Activated naive CD4-positive, alpha-beta T cell treated with anti-CD3 and anti-CD28 coated beads, Interleukin-2, amount 50 U/mL, for 24 hours (primary cell): ENCODE measurements around the gene SSU72.

Experiments used
- H3K27ac Mint-ChIP-seq: one replicate; pipeline ENCODE4 v1.8.0; 2021; ENCODE audit warnings: mild to moderate bottlenecking, mixed read lengths
- H3K27me3 Mint-ChIP-seq: one replicate; pipeline ENCODE4 v1.8.0; 2021; ENCODE audit warnings: mixed read lengths
- H3K36me3 Mint-ChIP-seq: one replicate; pipeline ENCODE4 v1.8.0; 2021; ENCODE audit warnings: mixed read lengths
- H3K4me1 Mint-ChIP-seq: one replicate; pipeline ENCODE4 v1.8.0; 2021; ENCODE audit warnings: mixed read lengths
- H3K4me3 Mint-ChIP-seq: one replicate; pipeline ENCODE4 v1.8.0; 2021; ENCODE audit warnings: mild to moderate bottlenecking, mixed read lengths
- H3K9me3 Mint-ChIP-seq: one replicate; pipeline ENCODE4 v1.8.0; 2021; ENCODE audit warnings: mixed read lengths

Gene SSU72

DNA sequence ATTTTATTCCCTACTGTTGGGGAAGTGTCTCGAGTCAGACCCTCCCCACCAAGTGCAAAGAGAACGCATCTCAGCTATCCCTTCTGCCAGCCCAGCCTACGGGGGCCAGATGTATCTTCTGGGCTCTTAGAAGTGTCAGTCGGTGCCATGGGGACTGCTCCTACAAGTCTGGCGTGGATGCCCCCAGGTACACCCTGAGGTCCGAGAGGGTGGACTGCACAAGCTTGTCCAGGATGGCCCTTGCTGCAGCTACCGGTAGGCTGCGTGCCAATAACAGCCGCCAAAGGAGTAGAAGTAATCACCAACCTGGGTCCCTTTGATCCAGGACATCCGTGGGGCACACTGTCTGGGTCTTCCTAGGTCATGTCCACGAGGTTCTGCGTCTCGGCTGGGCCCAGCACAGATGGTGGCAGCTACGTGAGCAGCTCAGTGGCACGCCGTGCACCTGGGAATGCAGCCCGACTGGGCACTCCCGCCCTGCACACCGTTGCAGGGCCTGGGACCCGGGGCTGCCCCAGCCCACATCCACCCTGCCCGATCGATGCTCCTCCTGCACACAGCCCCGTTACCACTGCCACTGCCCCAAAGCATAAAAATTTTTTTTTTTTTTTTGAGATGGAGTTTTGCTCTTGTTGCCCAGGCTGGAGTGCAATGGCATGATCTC lies 8.8 kb upstream of the SSU72 start:
- H3K27ac Mint-ChIP-seq, result no peak overlapping the region
- no peaks in the 10 kb centered on the region for H3K4me1 Mint-ChIP-seq
- no peak overlapping the region for H3K4me3 Mint-ChIP-seq
- H3K9me3 Mint-ChIP-seq, result no peaks in the 10 kb centered on the region
- H3K36me3 Mint-ChIP-seq, result no peaks in the 10 kb centered on the region
- peaks cover 1% of the 10 kb centered on the region for H3K27me3 Mint-ChIP-seq

DNA sequence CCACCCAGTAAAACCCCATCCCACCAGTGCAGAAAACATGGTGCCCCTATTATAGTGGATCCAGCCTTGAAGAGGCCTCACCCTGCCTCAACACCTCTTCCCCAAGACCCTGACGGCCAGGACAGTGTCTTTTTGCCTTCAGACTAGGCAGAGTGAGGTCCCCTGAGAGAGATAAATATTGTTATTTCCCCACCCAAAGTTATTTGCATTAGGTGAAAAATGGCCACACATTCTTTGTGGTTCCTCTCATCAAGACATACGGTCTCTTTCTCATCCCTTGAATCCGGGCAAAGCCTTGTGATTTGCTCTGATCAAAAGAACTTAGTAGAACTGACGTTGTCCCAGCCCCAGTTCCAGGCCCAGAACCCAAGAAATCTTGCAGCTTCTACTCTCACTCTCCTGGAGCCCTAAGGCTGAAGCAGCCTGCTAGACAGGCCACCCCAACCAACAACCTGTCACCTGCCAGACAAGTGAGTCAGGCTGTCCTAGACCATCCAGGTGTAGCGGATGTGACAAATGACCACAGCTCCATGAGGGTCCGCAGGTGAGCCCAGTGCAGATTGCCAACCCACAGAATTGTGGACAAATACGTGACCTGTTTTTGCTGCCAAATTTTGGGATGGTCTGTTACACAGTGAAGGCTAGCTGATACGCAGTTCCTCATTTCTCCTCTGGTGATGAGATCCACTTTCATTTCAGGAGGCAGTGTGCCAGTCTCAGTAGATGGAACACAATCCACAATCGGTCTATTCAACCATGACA lies 8.1 kb upstream of the SSU72 start:
- Mint-ChIP-seq H3K27ac (no peak overlapping the region), H3K4me3 (no peak overlapping the region), H3K4me1 (no peaks in the 10 kb centered on the region), H3K27me3 (peaks cover 1% of the 10 kb centered on the region), H3K36me3 (no peaks in the 10 kb centered on the region), H3K9me3 (no peaks in the 10 kb centered on the region)

DNA sequence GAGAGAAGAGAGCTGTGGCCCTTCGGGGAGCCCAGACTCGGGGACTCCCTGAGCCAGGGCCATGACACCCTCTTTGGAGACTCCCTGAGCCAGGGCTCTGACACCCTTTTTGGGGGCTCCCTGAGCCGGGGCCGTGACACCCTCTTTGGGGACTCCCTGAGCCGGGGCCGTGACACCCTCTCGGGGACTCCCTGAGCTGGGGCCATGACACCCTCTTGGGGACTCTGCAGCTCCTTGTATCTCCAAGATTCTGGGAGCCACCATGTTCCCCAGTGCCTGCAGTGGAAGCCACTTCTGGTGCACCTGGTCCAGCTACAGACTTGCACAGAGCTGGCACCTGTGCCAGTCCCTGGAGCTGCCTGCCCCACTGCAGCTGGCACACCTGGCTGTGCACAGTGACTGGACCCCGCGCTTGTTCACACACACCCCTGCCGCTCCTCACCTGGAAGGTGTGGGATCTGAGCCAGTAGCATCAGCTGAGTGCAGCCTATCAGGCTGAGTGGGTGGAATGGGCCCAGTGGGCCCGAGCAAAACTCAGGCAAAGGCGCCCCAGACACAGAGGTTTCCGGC lies 3.8 kb upstream of the SSU72 start:
- H3K4me3 Mint-ChIP-seq, result no peak overlapping the region
- no peak overlapping the region for H3K27ac Mint-ChIP-seq
- H3K9me3 Mint-ChIP-seq, result no peaks in the 10 kb centered on the region
- H3K27me3 Mint-ChIP-seq, result peaks cover 1% of the 10 kb centered on the region
- H3K4me1 Mint-ChIP-seq, result peaks cover 13% of the 10 kb centered on the region
- H3K36me3 Mint-ChIP-seq, result peaks cover 2% of the 10 kb centered on the region

DNA sequence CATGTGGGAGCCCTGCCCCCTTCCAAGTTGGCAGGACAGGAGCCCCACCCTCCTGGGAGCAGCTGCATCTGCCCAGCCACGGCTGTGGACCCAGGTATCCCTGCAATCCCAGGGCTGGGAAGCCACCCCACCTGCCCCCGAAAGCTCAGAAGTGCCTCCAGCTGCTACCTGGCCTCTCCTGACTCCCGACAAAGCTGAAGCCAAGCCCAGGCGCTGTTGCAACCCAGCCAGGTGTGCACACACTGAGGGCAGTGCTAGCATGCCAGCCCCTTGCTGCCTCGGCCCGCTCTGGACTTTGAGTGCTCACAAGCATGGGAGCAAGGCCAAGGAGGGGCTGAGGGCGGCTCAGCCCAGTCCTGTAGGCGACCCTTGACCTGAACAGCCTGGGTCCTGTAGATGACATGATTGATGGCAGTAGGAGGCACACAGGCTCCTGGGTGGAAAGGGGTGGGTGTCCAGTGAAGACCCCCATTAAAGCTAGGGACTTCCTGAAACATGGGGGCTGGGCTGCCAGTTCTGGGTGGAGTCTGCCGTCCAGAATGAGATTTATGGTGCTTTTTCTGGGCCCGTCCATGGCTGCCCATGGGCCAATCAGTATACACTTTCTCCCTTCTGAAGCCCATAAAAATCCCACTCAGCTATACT lies 2.8 kb upstream of the SSU72 start:
- Mint-ChIP-seq H3K27ac (no peak overlapping the region), H3K27me3 (peaks cover 1% of the 10 kb centered on the region), H3K4me3 (no peak overlapping the region), H3K4me1 (peaks cover 15% of the 10 kb centered on the region), H3K36me3 (peaks cover 2% of the 10 kb centered on the region), H3K9me3 (no peaks in the 10 kb centered on the region)

DNA sequence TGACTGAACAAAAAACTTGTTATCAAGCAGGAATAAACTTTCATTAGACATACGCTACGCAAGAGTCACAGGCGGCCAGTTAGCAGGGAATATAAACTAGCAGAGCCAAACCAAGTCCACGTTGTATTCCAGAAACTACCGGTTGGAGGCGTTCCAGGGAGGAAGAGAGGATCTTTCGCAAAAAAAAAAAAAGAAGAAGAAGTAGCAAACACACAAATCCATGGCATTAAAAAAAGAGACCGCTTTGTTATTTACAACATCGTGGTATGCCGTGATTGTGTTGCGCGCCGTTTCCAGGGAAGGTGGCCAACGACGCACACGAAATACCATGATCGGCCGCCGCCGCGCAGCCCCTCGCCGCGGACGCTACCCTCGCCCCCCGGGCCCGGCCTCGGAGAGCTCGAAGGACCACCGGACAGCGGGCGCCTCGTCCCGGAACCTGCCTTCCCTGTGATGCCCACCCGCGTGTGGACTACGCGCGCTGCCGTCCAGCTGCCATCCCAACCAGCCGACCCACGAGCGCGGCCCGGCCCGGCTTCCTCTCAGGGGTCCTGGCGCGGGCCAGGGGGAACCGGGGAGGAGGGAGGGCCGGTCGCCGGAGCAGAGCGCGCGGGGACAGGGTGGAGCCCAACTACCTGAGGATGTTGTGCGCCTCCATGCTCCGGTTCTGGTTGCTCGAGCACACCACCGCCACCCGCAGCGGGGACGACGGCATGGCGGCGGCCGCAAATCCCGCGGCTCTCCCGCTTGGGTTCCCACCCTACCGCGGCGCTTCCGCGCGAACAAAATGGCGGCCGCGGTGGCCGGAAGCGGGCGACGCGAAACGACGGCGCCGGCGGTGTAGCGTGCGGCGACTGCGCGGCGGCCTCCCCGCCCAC lies 581 bp downstream of the SSU72 start:
- peaks cover 5% of the 10 kb centered on the region for H3K36me3 Mint-ChIP-seq
- peak overlapping the region; percentile 99 for H3K4me3 Mint-ChIP-seq
- H3K9me3 Mint-ChIP-seq, result no peaks in the 10 kb centered on the region
- no peaks in the 10 kb centered on the region for H3K27me3 Mint-ChIP-seq
- peak overlapping the region; percentile 100 for H3K27ac Mint-ChIP-seq
- peaks cover 36% of the 10 kb centered on the region for H3K4me1 Mint-ChIP-seq

DNA sequence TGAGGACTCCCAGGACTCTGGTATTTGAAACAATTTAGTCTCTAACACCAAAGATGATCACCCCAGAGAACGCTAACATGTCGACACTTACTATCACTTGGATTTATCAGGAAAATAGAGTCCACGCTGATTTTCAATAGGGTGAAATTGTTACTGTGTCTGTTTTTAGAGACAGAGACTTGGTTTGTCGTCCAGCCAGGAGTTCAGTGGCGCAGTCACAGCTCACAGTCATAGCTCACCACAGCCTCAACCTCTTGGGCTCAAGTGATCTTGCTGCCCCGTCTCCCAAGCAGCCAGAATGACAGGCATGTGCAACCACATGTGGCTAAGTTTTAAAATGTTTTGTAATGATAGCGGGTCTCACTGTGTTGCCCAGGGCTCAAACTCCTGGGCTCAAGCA lies 5.3 kb downstream of the SSU72 start:
- H3K4me3 Mint-ChIP-seq, result no peak overlapping the region
- H3K27me3 Mint-ChIP-seq, result no peaks in the 10 kb centered on the region
- peaks cover 9% of the 10 kb centered on the region for H3K36me3 Mint-ChIP-seq
- H3K4me1 Mint-ChIP-seq, result peaks cover 44% of the 10 kb centered on the region
- no peak overlapping the region for H3K27ac Mint-ChIP-seq
- H3K9me3 Mint-ChIP-seq, result no peaks in the 10 kb centered on the region

DNA sequence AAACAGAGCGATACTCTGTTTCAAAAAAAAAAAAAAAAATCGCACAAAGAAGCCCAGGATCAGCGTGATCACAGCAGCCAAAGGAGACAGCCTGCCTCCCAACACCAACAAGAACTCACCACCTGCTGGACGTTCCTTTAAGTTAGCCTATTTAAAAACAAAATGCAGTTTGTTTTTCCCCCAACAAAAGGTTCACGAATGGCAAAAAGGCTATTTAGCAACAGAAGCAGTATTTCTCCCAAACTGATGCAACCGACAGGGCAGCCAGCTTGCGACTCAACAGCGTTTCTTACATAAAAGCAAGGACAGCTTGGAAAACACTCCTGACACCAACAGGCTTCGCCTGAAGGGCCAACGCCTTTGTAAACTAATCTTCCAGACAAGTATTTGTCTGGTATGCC lies 6.8 kb downstream of the SSU72 start:
- no peaks in the 10 kb centered on the region for H3K27me3 Mint-ChIP-seq
- H3K4me3 Mint-ChIP-seq, result no peak overlapping the region
- H3K4me1 Mint-ChIP-seq, result peaks cover 43% of the 10 kb centered on the region
- H3K9me3 Mint-ChIP-seq, result no peaks in the 10 kb centered on the region
- H3K27ac Mint-ChIP-seq, result no peak overlapping the region
- peaks cover 12% of the 10 kb centered on the region for H3K36me3 Mint-ChIP-seq

DNA sequence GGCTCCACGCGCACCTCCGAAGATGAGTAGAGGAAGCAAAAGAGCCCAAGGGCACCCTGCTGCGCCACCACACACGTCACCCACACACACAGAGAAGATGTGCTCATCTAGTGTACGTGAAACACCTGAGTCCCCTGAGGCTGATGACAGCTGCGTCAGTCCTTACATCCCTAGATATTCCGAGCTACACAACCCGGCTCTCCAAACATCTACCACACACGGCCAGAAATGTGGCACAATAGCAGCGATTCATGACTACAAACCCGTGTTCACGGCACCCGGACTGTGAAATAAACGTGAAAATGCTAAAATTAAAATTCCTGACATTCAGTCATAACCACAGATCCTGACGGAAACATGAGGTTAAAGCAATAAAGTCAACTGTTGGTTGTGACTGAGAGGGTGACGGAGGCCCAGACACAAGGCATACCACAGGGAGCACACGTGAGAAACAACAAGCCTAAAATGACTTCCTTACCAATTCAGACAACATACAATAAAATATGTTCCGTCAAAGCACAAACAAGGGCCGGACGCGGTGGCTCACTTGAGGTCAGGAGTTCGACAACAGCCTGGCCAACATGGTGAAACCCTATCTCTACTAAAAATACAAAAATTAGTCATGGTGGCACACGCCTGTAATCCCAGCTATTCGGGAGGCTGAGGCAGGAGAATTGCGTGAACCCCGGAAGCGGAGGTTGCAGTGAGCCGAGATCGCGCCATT lies 7.3 kb downstream of the SSU72 start:
- H3K9me3 Mint-ChIP-seq, result no peaks in the 10 kb centered on the region
- peak overlapping the region; percentile 49 for H3K4me3 Mint-ChIP-seq
- peaks cover 12% of the 10 kb centered on the region for H3K36me3 Mint-ChIP-seq
- peaks cover 43% of the 10 kb centered on the region for H3K4me1 Mint-ChIP-seq
- peak overlapping the region; percentile 17 for H3K27ac Mint-ChIP-seq
- H3K27me3 Mint-ChIP-seq, result no peaks in the 10 kb centered on the region

DNA sequence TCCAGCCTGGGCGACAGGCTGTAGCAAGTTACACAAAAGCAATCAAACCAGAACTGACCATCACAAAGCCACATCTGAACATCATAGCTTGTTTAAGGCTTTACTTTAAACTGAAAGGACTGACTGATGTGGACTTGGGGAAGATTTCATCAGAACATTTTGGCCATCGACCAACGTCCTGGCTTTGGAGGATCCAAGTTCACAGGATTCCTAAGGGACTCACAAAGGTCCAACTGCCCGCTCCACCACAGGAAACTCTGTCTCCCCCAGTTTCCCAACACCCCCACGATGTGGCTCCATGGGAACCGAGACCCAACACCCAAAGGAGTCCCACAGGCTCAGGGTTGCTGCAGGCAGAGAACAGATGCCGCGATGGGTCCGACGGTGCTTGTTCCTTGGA lies 9.3 kb downstream of the SSU72 start:
- peaks cover 35% of the 10 kb centered on the region for H3K4me1 Mint-ChIP-seq
- no peaks in the 10 kb centered on the region for H3K9me3 Mint-ChIP-seq
- no peak overlapping the region for H3K27ac Mint-ChIP-seq
- no peaks in the 10 kb centered on the region for H3K27me3 Mint-ChIP-seq
- H3K4me3 Mint-ChIP-seq, result no peak overlapping the region
- H3K36me3 Mint-ChIP-seq, result peaks cover 9% of the 10 kb centered on the region

DNA sequence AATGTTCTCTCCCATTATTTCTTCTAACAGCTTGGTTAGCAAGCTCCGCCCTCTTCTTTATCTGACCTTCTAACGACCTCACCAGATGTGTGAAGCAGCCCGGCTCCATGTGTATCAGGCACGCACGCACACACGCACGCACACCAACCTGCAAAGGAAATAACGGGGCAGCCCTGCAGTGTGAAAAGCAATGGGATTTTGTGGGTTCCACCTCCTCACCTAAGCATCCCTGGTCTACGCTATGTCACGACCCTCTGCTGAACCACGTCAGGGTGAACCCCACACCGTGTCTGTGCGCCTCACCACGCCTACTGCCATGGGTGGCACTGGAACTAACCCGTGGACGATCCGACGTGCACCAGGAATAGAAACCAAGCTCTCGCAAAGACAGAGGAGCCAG lies 10.4 kb downstream of the SSU72 start:
- Mint-ChIP-seq H3K27me3 (no peaks in the 10 kb centered on the region), H3K9me3 (no peaks in the 10 kb centered on the region), H3K4me1 (peaks cover 24% of the 10 kb centered on the region), H3K4me3 (no peak overlapping the region), H3K36me3 (peaks cover 9% of the 10 kb centered on the region), H3K27ac (no peak overlapping the region)

DNA sequence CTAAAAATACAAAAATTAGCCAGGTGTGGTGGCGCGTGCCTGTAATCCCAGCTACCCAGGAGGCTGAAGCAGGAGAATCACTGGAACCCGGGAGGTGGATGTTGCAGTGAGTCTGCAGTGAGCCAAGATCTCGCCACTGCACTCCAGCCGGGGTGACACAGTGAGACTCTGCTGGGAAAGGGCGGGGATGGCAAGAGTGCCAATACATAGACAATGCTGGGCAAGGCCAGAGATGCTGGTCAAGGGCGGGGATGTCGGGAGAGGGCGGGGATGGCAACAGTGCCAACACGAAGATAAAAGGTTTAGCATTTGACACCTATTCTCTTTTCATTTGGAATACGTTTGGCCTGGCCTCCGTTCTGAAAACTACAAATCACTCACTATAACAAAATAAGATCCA lies 11.0 kb downstream of the SSU72 start:
- peaks cover 9% of the 10 kb centered on the region for H3K36me3 Mint-ChIP-seq
- no peaks in the 10 kb centered on the region for H3K27me3 Mint-ChIP-seq
- no peaks in the 10 kb centered on the region for H3K9me3 Mint-ChIP-seq
- H3K27ac Mint-ChIP-seq, result no peak overlapping the region
- no peak overlapping the region for H3K4me3 Mint-ChIP-seq
- H3K4me1 Mint-ChIP-seq, result peaks cover 23% of the 10 kb centered on the region

DNA sequence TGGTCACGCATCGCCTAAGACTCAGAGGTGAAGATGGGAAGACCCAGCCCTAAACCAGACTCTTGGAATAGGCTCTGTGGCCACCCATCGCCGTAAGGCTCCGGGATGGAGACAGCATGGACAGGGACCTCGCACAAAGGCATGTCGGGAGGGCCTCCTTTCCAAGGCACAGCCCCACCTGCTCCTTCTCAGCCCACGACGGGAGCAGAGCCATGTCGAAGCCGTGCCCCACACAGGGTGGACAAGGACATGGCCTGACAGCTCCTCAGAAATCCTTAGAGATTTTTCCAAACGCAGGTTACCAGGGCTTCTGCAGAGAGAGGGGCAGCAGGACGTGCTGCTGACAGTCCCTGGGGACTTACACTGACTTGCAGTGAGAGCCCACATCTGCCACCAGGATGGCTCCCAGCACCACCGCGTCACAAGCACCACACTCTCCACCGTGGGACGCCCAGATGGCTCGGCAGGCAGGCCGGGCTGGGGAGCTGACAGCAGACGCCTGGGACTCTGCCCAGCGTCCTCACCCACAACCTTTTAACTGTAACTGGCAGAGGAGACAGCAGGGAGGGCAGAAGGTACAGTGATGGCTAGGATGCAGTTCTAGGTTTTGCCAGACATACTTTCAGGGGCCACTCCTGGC lies 12.0 kb downstream of the SSU72 start:
- H3K9me3 Mint-ChIP-seq, result no peaks in the 10 kb centered on the region

DNA sequence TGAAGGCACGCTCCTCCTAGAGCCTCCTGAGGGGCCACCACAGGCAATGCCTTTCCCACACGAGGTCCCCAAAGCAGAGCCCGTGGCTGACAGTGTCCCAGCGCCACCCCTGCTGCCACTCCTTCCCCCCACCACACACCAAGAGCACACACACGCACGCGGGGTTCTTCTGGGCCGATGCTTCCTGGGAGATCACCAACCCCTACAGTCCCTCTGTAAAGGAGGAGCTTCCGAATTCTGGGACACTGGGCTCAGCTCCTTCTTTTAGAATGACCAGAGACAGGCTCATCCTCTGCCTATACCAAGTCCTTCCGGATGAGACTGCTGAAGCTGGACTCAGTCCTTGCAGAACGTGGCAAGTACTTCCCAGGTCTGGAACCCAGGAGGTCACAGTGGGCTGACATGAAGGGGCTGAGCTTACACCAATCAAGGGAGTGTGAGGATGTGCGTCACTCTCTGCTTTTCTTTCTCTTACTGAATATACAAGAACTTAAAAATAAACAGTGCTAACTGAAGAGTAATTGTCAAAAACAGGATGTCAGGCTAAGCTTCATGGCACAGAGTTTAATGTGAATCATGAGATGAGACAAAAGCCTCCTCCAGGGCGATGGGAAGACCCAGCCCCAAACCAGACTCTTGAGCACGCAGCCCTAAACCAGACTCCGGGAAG lies 12.7 kb downstream of the SSU72 start:
- Mint-ChIP-seq H3K27ac (no peak overlapping the region), H3K27me3 (no peaks in the 10 kb centered on the region), H3K9me3 (no peaks in the 10 kb centered on the region), H3K4me1 (peaks cover 23% of the 10 kb centered on the region), H3K4me3 (no peak overlapping the region), H3K36me3 (peaks cover 9% of the 10 kb centered on the region)

More for the DNA sequence above, 12.0 kb downstream of the SSU72 start:
- Mint-ChIP-seq H3K36me3 (peaks cover 9% of the 10 kb centered on the region), H3K27me3 (no peaks in the 10 kb centered on the region), H3K27ac (no peak overlapping the region), H3K4me3 (no peak overlapping the region), H3K4me1 (peaks cover 28% of the 10 kb centered on the region)

DNA sequence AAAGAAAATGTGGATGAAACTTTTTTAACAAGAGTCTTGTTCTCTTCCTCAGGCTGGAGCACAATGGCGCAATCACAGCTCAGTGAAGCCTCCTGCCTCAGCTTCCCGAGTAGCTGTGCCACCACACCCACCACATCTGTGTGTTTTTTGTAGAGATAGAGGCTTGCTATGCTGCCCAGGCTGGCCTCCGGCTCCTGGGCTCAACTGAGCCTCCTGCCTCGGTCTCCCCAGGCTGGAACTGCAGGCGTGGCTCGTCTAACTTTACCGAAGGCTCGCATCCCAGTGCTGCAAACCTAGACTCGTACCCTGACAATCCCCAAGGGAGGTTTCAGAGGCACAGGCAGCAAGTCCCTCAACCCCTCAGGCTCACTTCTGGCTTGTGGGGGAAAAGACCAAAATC lies 14.5 kb downstream of the SSU72 start:
- Mint-ChIP-seq H3K36me3 (peaks cover 9% of the 10 kb centered on the region), H3K27me3 (no peaks in the 10 kb centered on the region), H3K9me3 (no peaks in the 10 kb centered on the region), H3K27ac (no peak overlapping the region), H3K4me3 (no peak overlapping the region), H3K4me1 (peaks cover 17% of the 10 kb centered on the region)
